Measurements from ENCODE around the gene ZGPAT.

Gene ZGPAT

GRCh38 chr20:63778034-63778752 is 70.4 kb downstream of the ZGPAT start:
- TF ChIP-seq CTCF (conservative IDR thresholded peaks at IDR 0.05), result no peak
- H3K27ac ChIP-seq, result no peak overlapping the region

GRCh38 chr20:63778857-63779256 is 71.0 kb downstream of the ZGPAT start:
- 0 out of 2 replicates have a peak, but pooled peaks have one; percentile 8 for TF ChIP-seq CTCF (conservative IDR thresholded peaks at IDR 0.05)
- H3K27ac ChIP-seq, result no peak overlapping the region

- H3K27ac ChIP-seq, result no peak overlapping the region
Observed at GRCh38 chr20:63781181-63781580, 73.3 kb downstream of the ZGPAT start.

GRCh38 chr20:63782051-63782471 is 74.2 kb downstream of the ZGPAT start:
- no peak overlapping the region for H3K27ac ChIP-seq
- peak; percentile 44 for TF ChIP-seq CTCF (conservative IDR thresholded peaks at IDR 0.05)

More at GRCh38 chr20:63781181-63781580, 73.3 kb downstream of the ZGPAT start:
- TF ChIP-seq CTCF (conservative IDR thresholded peaks at IDR 0.05), result no peak

- no peak overlapping the region for H3K27ac ChIP-seq
- no peak for TF ChIP-seq CTCF (conservative IDR thresholded peaks at IDR 0.05)
Observed at GRCh38 chr20:63782521-63782971, 74.7 kb downstream of the ZGPAT start.

- no peak for TF ChIP-seq CTCF (conservative IDR thresholded peaks at IDR 0.05)
- no peak overlapping the region for H3K27ac ChIP-seq
Observed at GRCh38 chr20:63783970-63784369, 76.1 kb downstream of the ZGPAT start.

- no peak for TF ChIP-seq CTCF (conservative IDR thresholded peaks at IDR 0.05)
- H3K27ac ChIP-seq, result no peak overlapping the region
Observed at GRCh38 chr20:63785691-63786131, 77.9 kb downstream of the ZGPAT start.
